ENCODE data around the gene NECAB2.

Gene NECAB2

GRCh38 chr16:83952940-83953795 lies 14.9 kb upstream of the NECAB2 start, which contains the start of gene OSGIN1:
Gene OSGIN1, plus strand, starts transcription at chr16:83953240. Its CDS starts 4,432 bp downstream, at chr16:83957672.
- peak; percentile 91 for DNase-seq (ENCODE audit: low spot score)

GRCh38 chr16:83953796-83954576 lies 14.1 kb upstream of the NECAB2 start:
- DNase-seq (ENCODE audit: low spot score): peak; percentile 71

GRCh38 chr16:83954577-83955016 lies 13.4 kb upstream of the NECAB2 start:
- no peak for DNase-seq (ENCODE audit: low spot score)

DNA sequence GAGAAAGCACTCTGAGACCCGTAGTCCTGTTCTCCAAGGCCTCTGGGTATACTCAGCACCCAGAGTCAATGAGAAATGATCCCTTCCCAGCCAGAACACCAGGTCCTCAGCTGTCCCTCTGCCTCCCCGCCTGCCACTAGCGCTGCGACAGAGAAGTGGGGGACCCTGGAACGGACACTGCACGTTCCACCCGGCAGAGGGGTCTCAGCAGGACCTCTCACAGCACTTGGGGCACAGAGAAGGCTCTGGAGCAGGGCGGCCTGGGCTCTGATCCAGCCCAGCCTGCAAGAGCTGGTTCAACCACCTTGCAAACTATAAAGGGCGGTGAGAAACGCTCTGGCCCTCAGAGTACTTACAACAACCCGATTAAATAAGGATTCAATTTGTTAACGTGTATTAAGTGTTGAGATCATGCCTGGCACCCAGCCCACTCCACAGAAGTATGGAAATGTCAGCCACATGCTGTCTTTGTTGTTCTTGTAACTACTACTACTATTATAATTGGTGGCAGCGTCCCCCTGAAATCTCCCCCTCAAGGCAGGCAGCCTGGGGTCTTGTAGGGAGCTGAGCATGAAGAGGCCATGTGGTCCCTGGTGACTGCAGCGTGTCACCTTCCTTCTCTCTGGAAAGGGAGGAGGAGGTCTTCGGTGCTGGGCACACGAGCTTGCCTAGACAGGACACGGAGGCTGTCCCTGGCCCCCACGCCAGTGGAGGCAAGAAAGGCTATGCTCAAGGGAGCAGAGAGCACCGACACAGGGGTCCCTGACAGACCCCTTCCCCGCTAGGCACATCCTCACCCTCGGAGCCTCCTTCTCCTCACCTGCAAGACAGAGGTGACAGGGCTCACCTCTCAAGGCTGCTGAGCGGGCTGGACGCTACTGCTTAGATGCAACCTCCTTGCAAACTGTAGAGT lies 12.6 kb upstream of the NECAB2 start:
- DNase-seq (ENCODE audit: low spot score): no peak

DNA sequence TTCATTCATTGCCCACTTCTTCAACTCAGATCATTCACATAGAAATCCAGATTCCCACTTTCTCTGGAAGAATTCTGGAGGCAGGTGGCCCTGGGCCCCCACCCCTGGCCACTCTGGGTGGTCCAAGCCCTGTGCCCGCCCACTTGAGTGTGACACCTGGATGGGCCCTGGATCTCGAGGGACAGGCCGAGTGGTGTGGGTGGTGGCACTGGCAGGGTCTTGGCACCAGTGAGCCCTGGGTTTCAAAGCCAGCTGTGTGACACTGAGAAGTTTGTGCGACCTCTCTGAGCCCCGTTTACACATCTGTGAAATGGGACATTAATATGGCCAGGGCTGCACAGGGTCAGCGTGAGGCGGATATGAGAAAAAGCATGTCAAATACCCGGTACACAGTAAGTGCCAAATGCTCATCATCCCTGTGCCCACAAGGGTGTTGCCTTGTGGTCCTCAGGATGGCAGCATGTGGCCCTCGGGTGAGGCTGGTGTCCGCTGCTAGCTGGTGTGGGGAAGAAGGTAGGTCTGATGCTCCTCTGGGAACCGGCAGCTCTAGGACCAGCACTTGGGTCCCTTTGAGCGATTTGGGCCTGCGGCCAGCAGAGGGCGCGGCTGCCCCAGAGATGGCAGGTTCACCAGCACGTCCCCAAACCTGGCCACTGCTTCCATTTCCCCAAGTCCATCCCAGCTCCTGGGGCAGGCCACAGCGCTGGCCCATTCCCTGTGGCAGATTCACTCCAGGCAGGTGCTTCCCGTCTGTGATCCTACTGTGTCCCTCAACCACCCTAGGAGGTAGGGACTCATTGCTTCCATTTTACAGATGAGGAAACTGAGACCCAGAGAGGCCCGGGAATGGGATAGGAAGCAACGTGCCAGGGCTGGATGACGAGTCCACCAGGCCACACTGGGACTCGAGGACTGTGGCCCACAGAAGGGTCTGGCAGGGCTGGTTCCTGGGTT lies 11.4 kb upstream of the NECAB2 start:
- peak; percentile 91 for DNase-seq (ENCODE audit: low spot score)

DNA sequence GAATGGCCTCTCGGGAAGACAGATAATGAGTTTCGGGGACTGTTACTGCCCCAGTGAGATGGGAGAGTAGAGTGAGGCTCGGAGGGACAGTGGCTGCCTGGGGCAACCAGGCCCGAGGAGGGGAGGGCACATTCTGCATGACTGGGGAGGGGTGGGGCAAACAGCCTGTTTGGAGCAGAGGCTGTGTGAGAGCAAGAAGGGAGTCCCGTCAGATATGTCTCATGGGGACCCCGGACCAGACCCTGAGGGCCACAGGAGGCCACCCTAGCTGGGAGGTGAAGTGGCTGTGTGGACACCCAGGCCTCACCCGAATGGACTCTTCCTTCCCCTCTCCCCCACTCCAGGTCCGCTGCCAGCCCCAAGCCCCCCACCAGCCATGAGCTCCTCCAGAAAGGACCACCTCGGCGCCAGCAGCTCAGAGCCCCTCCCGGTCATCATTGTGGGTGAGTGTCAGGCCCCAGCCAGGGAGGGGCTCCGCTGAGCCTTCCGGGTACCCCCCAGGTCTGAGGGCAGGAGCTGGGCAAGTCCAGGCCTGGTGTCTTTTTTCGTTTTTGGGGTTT lies 10.7 kb upstream of the NECAB2 start:
- DNase-seq (ENCODE audit: low spot score): no peak

DNA sequence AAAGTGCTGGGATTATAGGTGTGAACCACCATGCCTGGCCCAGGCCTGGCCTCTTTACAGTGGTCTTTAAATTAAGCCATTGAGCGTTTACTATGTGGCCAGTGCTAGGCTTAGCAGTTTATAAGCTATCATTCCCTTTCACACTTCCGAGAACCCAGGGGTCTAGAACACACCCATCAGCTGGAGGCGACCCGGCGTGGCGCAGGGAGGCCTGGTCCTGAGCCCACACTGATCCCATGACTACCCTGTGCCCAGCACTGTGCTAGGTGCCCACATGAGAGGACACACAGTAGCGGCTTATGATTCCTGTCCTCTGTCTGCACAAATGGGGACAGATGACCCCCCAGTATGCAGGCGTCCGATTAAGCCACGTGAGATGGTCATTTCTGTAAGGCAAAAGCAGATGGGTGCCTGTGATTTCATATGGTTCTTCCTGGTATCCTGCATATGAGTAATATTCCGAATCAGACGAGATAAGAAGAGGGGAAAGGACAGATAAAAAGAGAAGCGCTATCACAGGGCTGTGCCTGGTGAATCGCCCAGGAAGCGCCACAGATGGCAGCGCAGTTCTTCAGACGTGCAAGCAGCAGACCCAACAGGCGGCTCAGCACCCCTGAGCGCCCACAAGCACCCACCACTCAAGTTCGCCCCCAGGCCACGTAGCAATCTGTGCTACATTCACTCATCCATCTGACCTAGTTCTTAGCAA lies 9.8 kb upstream of the NECAB2 start:
- no peak for DNase-seq (ENCODE audit: low spot score)

- no peak for DNase-seq (ENCODE audit: low spot score)
Observed at GRCh38 chr16:83958846-83959565, 9.0 kb upstream of the NECAB2 start.

DNA sequence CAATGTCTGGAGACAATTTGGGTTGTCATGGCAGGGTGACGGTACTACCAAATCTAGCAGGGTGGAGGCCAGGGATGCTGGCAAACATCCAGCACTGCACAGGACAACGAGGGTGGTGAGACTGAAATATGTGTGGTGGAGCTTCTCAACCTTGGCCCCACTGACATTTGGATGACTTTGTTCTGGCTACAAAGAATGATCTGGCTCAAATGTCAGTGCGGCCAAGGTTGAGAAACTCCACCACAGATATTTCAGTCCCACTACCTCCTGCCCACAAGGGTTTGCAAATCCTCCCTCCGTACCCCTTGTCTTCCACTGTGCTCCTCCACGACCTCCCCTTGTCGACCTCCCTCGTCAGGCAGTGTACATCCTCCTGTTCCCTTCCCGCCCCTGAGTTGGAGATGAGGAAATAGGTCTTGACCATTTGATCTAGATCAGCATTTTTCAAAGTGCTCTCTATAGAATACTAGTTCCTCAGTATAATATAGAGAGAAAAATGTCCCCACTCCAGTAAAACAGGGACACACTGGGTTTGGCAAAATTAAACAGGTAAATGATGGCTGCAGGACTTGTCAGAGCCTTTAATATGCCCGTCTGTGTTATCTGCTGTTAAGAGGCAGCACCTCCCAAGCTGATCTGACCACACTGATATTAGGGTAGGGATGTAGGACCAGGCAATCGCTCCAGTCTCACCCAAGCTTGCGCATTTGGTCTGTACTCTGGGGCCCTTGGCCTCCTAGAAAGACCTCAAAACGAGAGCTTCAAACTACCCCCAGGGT lies 8.2 kb upstream of the NECAB2 start:
- no peak for DNase-seq (ENCODE audit: low spot score)

DNA sequence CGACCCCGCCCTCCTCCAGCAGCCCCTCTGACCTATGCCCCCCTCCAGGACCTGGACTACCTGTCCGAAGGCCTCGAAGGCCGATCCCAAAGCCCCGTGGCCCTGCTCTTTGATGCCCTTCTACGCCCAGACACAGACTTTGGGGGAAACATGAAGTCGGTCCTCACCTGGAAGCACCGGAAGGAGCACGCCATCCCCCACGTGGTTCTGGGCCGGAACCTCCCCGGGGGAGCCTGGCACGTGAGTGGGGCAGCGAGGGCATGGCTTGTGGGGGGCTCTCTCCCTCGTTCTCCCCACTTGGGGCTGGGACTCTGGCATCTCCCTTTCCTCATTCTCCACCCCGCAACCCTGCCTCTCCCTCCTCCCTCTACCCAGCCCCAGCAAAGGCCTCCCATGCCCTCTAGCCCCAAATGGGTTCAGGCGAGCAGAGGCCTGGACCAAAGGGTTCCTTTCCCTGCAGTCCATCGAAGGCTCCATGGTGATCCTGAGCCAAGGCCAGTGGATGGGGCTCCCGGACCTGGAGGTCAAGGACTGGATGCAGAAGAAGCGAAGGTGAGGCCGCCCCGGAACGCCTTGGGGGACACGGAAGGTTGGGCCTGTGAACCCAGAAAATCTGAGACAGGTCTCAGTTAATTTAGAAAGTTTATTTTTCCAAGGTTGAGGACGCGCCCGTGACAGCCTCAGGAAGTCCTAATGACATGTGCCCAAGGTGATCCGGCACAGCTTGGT lies 7.4 kb upstream of the NECAB2 start:
- DNase-seq (ENCODE audit: low spot score): no peak

- DNase-seq (ENCODE audit: low spot score): no peak
Observed at GRCh38 chr16:83961591-83961990, 6.5 kb upstream of the NECAB2 start.

DNA sequence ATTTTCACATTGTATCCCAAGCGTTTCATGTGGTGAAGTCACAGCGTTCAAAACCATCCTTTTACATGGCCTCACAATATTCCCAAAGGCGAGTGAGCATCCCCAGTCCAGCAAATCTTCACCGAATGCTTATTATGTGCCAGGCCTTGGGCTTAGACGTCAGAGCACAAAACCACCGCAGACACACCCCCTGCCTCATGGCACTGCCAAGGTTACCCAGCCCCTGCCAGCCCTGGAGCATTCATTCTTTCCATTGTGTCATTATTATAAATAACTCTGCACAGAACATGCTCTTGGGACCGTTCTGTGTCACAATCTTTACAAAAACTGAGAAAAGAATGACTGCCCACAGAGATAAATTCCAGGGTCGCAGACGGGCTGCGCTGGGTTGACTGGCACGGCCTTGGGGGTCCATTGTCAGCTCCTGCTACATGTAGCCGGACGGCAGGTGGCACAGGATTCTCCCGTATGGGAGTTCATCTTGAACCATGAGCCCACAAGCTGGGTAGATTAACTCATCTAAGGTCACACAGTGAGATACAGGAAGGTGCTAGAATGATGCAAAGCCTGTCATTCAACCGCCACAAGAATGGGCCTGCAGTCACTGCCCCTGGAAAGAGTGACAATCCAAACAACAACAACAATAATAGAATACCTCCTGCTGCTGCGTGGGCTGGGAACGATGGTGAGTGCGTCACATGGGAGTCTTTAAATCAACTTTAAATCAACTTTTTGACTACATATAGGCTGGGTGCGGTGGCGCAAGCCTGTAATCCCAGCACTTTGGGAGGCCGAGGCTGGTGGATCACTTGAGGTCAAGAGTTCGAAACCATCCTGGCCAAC lies 4.5 kb upstream of the NECAB2 start:
- DNase-seq (ENCODE audit: low spot score): no peak

GRCh38 chr16:83964684-83965443 lies 3.2 kb upstream of the NECAB2 start:
- DNase-seq (ENCODE audit: low spot score): no peak

DNA sequence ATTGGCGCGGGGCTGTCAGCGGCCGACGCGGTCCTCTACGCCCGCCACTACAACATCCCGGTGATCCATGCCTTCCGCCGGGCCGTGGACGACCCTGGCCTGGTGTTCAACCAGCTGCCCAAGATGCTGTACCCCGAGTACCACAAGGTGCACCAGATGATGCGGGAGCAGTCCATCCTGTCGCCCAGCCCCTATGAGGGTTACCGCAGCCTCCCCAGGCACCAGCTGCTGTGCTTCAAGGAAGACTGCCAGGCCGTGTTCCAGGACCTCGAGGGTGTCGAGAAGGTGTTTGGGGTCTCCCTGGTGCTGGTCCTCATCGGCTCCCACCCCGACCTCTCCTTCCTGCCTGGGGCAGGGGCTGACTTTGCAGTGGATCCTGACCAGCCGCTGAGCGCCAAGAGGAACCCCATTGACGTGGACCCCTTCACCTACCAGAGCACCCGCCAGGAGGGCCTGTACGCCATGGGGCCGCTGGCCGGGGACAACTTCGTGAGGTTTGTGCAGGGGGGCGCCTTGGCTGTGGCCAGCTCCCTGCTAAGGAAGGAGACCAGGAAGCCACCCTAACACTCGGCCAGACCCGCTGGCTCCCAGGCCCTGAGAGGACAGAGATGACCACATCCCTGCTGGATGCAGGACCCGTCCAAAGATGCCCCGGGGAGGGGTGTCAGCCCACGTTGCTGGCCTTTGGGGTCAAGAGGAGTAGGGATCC lies 2.4 kb upstream of the NECAB2 start:
- no peak for DNase-seq (ENCODE audit: low spot score)

DNA sequence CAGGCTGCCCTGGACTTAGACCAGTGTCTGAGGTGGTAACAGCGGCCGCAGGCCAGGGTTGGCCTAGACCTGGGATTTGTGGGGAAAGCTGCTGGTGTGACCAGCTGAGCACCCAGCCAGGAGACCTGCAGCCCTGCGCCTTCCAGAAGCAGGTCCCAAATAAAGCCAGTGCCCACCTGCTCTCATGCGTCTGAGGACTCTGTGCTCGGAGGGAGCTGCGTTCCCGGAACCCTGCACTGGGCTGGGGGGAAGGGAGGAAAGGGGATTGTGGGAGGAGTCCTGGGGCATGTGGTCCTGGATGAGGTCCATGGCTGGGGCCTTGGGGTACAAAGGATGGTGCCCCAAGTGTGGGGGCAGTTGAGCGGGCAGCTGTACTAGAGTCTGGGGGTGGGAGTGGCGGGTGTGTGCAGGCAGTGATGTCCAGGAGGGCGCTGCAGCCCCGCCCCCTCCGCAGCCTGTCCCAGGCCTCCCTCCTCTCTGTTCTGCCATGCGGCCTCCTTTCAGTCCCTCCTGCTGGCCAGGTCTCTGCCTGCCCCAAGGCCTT lies 1.8 kb upstream of the NECAB2 start:
- DNase-seq (ENCODE audit: low spot score): no peak

Measured in HuH-7 (cell line).